Peyer's patch (tissue), 4 donors: ENCODE measurements around the gene VPS35L.

ENCODE experiments used
- POLR2A ChIP-seq, 2 donors: fragments of 450-650 bp; IDR thresholded peaks; one replicate each; pipeline ENCODE4 v1.5.1; 2017; ENCODE audit warnings: antibody characterized with exemption in 2 of 2, mild to moderate bottlenecking in 2 of 2, moderate library complexity in 2 of 2
- TF ChIP-seq, protein P1 (sequence below), 6 experiments: fragments of 450-650 bp in 4 of 6; fragments of 200-600 bp in 2 of 6; sonication (generic) in 1 of 6; IDR thresholded peaks; one replicate each; pipeline ENCODE4 v1.5.1; 2017 to 2019; ENCODE audit warnings: antibody characterized with exemption in 6 of 6, mild to moderate bottlenecking in 3 of 6, moderate library complexity in 1 of 6

DNA sequence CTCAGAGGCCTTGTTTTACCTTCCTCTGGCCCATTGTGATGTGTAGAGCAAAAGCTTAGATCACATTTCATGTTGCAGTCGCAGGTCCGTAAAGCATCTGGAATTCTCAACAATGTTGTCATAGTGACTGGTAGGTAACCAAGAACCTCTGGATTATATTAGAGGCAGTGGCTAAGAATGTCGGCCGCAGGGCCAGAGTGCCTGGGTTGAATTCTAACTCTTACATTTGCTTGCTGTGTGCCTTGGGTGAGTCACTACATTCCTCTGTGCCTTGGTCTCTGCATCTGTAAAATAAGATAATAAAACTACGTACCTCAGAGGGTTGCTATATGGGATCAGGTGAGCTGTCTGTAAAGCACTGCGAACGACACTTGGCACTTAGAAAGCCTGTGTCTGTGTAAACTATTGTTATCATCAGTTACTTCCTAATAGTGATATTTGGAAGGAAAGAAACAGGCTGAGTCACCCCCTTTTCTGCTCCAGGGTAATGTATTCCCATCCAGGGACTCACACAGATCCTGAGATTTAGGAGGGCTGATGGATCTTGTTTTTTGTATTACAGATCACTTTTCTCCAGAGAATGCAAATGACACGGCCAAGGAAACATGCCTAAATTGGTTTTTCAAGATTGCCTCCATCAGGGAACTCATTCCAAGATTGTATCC, 52.2 kb downstream of the VPS35L start:
- TF ChIP-seq, protein P1, sequence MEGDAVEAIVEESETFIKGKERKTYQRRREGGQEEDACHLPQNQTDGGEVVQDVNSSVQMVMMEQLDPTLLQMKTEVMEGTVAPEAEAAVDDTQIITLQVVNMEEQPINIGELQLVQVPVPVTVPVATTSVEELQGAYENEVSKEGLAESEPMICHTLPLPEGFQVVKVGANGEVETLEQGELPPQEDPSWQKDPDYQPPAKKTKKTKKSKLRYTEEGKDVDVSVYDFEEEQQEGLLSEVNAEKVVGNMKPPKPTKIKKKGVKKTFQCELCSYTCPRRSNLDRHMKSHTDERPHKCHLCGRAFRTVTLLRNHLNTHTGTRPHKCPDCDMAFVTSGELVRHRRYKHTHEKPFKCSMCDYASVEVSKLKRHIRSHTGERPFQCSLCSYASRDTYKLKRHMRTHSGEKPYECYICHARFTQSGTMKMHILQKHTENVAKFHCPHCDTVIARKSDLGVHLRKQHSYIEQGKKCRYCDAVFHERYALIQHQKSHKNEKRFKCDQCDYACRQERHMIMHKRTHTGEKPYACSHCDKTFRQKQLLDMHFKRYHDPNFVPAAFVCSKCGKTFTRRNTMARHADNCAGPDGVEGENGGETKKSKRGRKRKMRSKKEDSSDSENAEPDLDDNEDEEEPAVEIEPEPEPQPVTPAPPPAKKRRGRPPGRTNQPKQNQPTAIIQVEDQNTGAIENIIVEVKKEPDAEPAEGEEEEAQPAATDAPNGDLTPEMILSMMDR (IDR thresholded peaks at IDR 0.05) = no peak
- no peak for TF ChIP-seq POLR2A (IDR thresholded peaks at IDR 0.05)
